ENCODE results near the gene MAPT. TPM values are rescaled to one million over a fixed set of nuclear protein-coding genes. Genes with fewer than 3 reads are reported as not detected.

The MAPT gene
- total RNA-seq, 1 donor from 2014 or later, result 2.4 TPM

DNA sequence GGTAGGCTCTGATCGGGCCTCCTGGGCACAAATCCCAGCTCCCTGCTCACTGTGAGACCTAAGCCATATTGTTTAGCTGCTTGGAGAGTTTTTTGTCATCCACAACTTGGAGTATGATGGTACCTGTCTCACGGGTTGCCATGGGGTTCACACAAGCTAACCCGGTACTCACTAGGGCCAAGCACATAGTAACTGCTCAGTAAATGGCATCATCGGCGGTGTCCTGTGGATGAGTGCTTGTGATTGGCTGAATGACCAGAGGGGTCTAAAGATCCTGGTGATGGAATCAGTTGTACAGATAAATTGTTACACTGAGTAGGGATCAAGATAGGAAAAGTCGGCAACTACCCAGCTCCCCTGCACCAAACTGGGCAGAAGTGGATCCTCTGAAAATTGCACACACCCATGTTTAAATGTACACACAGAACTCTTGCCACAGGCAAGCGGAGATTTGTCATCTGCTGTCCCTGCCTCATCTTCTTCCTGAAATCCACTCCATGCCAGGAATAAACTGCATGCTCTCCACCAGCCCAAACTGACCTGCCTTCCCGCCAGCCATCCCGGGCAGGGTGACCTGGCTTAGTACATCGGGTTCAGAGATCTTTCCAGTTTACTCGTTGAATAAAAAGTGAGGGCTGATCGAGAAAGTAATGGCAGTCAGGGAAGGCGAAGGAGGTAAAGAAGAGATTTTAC is 6.5 kb downstream of the MAPT start:
- Histone ChIP-seq H2AFZ (replicated peaks) (no peak overlapping the region), H3K9ac (no peak overlapping the region), H3K4me2 (no peak overlapping the region), H3K4me1 (peaks cover 11% of the 10 kb centered on the region), H3F3A (ENCODE audit: low read depth) (peaks cover 15% of the 10 kb centered on the region), H4K20me1 (ENCODE audit: low read depth) (peaks cover 31% of the 10 kb centered on the region), H3K79me2 (ENCODE audit: low read depth) (no peaks in the 10 kb centered on the region), H3K27ac (no peak overlapping the region), H3K4me3 (no peak overlapping the region), H3K27me3 (peaks cover 91% of the 10 kb centered on the region), H3K36me3 (no peaks in the 10 kb centered on the region), H3K9me3 (ENCODE audit: low read depth) (no peaks in the 10 kb centered on the region)
- peaks cover 29% of the 10 kb centered on the region for H3K4me1 Mint-ChIP-seq
- H3K4me3 Mint-ChIP-seq, result no peak overlapping the region
- peaks cover 44% of the 10 kb centered on the region for H3K27me3 Mint-ChIP-seq (ENCODE audit: insufficient read depth, low read depth)
- no peak for TF ChIP-seq EZH2 (IDR thresholded peaks at IDR 0.05)
- TF ChIP-seq, protein P1, sequence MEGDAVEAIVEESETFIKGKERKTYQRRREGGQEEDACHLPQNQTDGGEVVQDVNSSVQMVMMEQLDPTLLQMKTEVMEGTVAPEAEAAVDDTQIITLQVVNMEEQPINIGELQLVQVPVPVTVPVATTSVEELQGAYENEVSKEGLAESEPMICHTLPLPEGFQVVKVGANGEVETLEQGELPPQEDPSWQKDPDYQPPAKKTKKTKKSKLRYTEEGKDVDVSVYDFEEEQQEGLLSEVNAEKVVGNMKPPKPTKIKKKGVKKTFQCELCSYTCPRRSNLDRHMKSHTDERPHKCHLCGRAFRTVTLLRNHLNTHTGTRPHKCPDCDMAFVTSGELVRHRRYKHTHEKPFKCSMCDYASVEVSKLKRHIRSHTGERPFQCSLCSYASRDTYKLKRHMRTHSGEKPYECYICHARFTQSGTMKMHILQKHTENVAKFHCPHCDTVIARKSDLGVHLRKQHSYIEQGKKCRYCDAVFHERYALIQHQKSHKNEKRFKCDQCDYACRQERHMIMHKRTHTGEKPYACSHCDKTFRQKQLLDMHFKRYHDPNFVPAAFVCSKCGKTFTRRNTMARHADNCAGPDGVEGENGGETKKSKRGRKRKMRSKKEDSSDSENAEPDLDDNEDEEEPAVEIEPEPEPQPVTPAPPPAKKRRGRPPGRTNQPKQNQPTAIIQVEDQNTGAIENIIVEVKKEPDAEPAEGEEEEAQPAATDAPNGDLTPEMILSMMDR (IDR thresholded peaks at IDR 0.05), result no peak
- TF ChIP-seq EZH2phosphoT487 (IDR thresholded peaks at IDR 0.05), result no peak
- H3K9me3 Mint-ChIP-seq, result no peaks in the 10 kb centered on the region
- no peak for DNase-seq (ENCODE audit: low spot score)
- H3K36me3 Mint-ChIP-seq, result no peaks in the 10 kb centered on the region
- H3K27ac Mint-ChIP-seq, result no peak overlapping the region

- Histone ChIP-seq H3K27ac (no peak overlapping the region), H3K4me2 (no peak overlapping the region)
Observed at GRCh38 chr17:45902892-45903346, 8.6 kb downstream of the MAPT start.

DNA sequence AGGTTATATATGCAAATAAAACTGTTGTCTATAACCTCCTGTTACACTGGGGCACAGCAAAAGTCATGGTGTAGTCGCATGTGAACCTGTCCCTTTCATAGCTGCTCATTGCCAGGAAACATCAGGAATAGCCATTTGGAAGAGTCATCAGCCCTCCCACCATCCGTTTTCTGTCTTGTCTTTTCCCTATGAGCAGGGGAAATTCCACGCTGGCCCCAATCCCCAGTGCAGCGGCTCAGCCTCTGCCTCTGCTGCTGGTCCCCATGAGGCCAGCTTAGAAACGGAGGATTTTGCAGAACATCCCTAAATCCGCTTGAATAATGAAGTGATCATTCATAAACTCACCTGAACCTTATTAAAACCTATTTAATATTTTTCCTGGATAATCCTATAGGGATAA is 10.5 kb downstream of the MAPT start:
- no peak overlapping the region for H3K9ac ChIP-seq
- H4K20me1 ChIP-seq (ENCODE audit: low read depth), result peaks cover 18% of the 10 kb centered on the region
- no peaks in the 10 kb centered on the region for H3K36me3 Mint-ChIP-seq
- H3K9me3 Mint-ChIP-seq, result no peaks in the 10 kb centered on the region
- no peaks in the 10 kb centered on the region for H3K36me3 ChIP-seq
- H3F3A ChIP-seq (ENCODE audit: low read depth), result peaks cover 15% of the 10 kb centered on the region
- H3K4me1 ChIP-seq, result peaks cover 19% of the 10 kb centered on the region
- peak; percentile 31 for DNase-seq (ENCODE audit: low spot score)
- H3K4me3 ChIP-seq, result no peak overlapping the region
- no peak overlapping the region for H2AFZ ChIP-seq (replicated peaks)
- H3K4me3 Mint-ChIP-seq, result no peak overlapping the region
- no peaks in the 10 kb centered on the region for H3K79me2 ChIP-seq (ENCODE audit: low read depth)
- H3K27ac ChIP-seq, result no peak overlapping the region
- H3K4me2 ChIP-seq, result no peak overlapping the region
- peaks cover 14% of the 10 kb centered on the region for H3K27me3 Mint-ChIP-seq (ENCODE audit: insufficient read depth, low read depth)
- TF ChIP-seq, protein P1 (IDR thresholded peaks at IDR 0.05), result no peak
- TF ChIP-seq EZH2phosphoT487 (IDR thresholded peaks at IDR 0.05) (no peak), EZH2 (IDR thresholded peaks at IDR 0.05) (no peak)
- no peaks in the 10 kb centered on the region for H3K9me3 ChIP-seq (ENCODE audit: low read depth)
- peaks cover 72% of the 10 kb centered on the region for H3K27me3 ChIP-seq
- H3K4me1 Mint-ChIP-seq, result peaks cover 41% of the 10 kb centered on the region
- H3K27ac Mint-ChIP-seq, result no peak overlapping the region

More at GRCh38 chr17:45902892-45903346, 8.6 kb downstream of the MAPT start:
- H3K4me3 ChIP-seq, result no peak overlapping the region
- no peak overlapping the region for H3K9ac ChIP-seq
- no peaks in the 10 kb centered on the region for H3K36me3 ChIP-seq
- Mint-ChIP-seq H3K9me3 (no peaks in the 10 kb centered on the region), H3K27me3 (ENCODE audit: insufficient read depth, low read depth) (peaks cover 30% of the 10 kb centered on the region), H3K27ac (no peak overlapping the region), H3K36me3 (no peaks in the 10 kb centered on the region), H3K4me1 (peaks cover 35% of the 10 kb centered on the region), H3K4me3 (no peak overlapping the region)
- TF ChIP-seq EZH2 (IDR thresholded peaks at IDR 0.05), result no peak
- TF ChIP-seq, protein P1 (IDR thresholded peaks at IDR 0.05), result no peak
- no peak for TF ChIP-seq EZH2phosphoT487 (IDR thresholded peaks at IDR 0.05)
- no peaks in the 10 kb centered on the region for H3K79me2 ChIP-seq (ENCODE audit: low read depth)
- H4K20me1 ChIP-seq (ENCODE audit: low read depth), result peaks cover 28% of the 10 kb centered on the region
- no peak overlapping the region for H2AFZ ChIP-seq (replicated peaks)
- H3K4me1 ChIP-seq, result peaks cover 11% of the 10 kb centered on the region
- H3K9me3 ChIP-seq (ENCODE audit: low read depth), result no peaks in the 10 kb centered on the region
- peaks cover 15% of the 10 kb centered on the region for H3F3A ChIP-seq (ENCODE audit: low read depth)
- DNase-seq (ENCODE audit: low spot score), result no peak
- peaks cover 91% of the 10 kb centered on the region for H3K27me3 ChIP-seq
